ENCODE measurements around the gene ACER2.

ACER2 gene

GRCh38 chr9:19486803-19487202, 78.0 kb downstream of the ACER2 start:
- no peak for DNase-seq (ENCODE audit: low read depth in 2 of 2)

- no peak for DNase-seq (ENCODE audit: low read depth in 2 of 2)
These were observed 79.9 kb downstream of the ACER2 start for GRCh38 chr9:19488721-19489120.

DNA sequence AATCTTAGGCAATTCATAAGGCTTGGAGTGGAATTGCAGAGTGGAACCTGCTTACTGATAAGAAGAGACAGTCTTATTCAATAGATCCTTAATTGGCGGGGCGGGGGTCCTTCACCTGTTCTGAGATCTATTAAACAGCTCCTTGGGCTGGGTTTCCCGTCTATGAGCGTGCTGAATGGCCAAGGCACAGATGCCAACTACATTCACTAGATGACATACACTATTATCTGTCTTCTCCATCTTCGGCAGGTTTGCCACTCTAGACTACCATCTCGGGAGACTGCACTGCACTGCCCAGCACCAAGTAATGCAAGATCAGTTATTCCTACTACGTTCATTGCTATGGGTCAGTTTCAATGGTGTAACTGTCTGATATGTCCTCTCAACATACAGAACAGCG, 81.5 kb downstream of the ACER2 start:
- DNase-seq (ENCODE audit: low read depth in 2 of 2): no peak

DNA sequence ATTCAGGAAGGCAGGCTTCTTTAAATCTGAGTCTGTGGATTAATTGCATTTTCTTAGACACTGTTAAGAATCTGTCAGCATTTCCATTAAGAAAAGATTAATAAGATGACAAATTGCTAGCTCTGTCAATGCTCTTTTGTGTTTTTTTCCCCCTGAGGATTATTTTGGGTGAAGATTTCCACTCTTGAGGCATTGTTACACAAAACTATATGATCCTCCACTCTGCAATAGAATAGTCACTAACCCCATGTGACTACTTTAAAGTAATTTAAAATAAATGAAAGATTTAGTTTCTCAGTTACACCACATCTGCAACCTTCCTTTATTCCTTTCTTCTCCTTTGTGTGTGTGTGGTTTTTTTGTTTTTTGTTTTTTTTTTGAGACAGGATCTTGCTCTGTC, 82.0 kb downstream of the ACER2 start:
- DNase-seq (ENCODE audit: low read depth in 2 of 2): no peak

DNA sequence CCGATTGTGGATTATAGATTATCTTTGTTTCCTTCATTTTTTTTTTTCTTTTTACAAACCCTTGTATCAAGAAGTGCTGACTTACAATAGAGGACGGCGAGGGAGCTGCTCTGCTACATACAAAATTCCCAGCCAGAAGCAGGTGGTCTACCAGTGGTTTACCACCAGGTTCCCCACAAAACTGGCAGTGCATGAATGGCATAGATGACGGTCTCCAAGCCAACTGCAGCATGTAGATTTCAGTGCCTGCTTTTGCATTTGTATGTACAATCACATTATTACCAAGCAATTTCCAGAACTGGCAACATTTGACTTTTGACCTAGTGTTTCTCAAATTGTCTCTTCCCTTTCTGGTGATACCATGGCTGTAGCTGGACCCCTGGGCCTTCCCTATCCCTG, 84.0 kb downstream of the ACER2 start:
- DNase-seq (ENCODE audit: low read depth in 2 of 2): no peak

GRCh38 chr9:19493174-19493811, 84.5 kb downstream of the ACER2 start:
- no peak for DNase-seq (ENCODE audit: low read depth in 2 of 2)

- no peak for DNase-seq (ENCODE audit: low read depth in 2 of 2)
These were observed 85.1 kb downstream of the ACER2 start for GRCh38 chr9:19493876-19494275.

- no peak for DNase-seq (ENCODE audit: low read depth in 2 of 2)
These were observed 86.6 kb downstream of the ACER2 start for GRCh38 chr9:19495186-19496028.

DNA sequence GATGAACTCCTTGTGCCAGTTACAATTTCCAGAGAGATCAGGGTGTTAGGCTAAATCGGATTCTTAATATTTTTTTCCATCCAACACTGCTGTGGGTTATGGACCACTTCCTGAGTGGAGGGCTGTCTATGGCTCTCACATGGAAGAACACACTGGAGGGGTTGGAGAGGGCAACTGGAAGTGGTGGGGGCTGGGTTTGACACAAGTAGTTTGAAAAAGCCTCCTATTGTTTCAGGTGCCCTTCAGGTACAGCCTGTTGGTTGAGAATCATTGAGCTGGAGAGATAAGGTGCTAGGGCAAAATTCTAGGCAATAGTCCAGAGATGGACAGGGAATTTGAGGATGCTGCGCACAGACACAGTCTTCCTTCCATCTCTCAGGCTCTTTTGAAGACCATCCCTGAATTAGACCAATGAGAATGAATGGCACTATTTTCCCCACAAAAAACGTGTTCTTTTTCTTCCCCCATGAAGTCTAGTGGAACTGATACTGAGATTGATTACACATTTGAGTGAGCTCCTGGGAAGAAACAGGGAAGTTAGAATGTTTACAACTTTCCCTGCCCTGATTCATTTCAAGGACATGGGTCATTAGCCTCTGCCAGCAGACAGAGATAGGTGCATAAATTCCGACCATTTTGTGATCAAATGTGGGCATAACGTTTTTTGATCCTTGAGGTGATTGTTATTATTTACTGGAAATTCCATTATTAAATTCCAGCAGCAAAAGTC, 87.7 kb downstream of the ACER2 start:
- no peak for DNase-seq (ENCODE audit: low read depth in 2 of 2)

- no peak for DNase-seq (ENCODE audit: low read depth in 2 of 2)
These were observed 88.5 kb downstream of the ACER2 start for GRCh38 chr9:19497276-19497675.

- DNase-seq (ENCODE audit: low read depth in 2 of 2): no peak
These were observed 89.2 kb downstream of the ACER2 start for GRCh38 chr9:19498015-19498414.

All from stimulated activated CD8-positive, alpha-beta memory T cell treated with anti-CD3 and anti-CD28 coated beads, Interleukin-15, amount 100 ng/mL, for 48 hours (primary cell).